Stimulated activated CD8-positive, alpha-beta memory T cell treated with anti-CD3 and anti-CD28 coated beads, Interleukin-4, amount 100 ng/mL, for 1 hour (primary cell): ENCODE results near the gene P3H1.
"Not testable (repeated sequence)": the region's sequence is repeated elsewhere in the genome, so short reads cannot be mapped to it uniquely, and the experiment has no call there.

ENCODE experiments used
- DNase-seq, 2 donors: peaks; one replicate each; pipeline ENCODE4 v3.0.0-alpha.2; 2020; ENCODE audit warnings: low read depth in 2 of 2, low spot score in 1 of 2

Gene P3H1

DNA sequence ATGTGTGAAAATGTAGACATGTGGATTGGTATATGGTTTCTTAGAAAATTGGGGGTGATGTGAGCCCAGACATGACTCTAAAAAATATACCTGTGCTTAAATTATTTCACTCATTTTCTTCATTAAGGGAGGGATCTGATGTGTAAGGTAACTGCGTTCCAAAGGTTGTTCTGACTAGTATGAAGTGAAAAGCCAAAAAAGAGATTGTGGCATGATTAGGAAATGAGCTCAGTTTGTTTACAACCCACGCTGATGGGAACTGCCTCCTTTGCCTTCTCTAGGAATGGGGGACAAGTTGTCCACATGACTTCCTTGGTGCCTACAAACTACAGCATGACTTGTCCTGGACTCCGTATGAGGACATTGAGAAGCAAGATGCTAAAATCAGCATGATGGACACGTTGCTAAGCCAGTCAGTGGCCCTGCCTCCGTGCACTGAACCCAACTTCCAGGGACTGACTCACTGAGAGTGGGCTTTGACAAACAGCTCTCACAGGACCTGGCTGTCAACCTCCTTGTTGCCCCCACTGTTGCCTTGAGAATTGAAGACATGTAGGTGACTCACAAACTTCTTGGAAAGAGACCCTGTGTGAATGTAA, 8.2 kb upstream of the P3H1 start:
- no peak for DNase-seq

DNA sequence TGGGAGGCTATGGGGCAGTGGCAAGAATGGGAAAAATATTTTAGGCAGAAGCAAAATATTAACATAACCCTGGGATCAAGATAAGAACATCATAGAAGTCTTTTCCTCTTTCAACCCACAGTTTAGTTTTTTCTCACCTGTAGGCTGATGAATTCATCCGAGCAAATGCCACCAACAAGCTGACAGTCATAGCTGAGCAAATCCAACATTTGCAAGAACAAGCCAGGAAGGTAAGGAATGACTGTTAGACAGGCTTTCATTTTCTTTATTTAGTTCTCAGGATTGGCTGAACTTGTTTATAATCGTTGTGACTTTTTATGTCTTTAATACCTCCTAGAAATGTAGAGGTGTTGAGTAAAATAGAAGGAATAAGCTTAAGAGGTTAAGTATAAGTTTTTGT, 6.6 kb upstream of the P3H1 start:
- DNase-seq: no peak

DNA sequence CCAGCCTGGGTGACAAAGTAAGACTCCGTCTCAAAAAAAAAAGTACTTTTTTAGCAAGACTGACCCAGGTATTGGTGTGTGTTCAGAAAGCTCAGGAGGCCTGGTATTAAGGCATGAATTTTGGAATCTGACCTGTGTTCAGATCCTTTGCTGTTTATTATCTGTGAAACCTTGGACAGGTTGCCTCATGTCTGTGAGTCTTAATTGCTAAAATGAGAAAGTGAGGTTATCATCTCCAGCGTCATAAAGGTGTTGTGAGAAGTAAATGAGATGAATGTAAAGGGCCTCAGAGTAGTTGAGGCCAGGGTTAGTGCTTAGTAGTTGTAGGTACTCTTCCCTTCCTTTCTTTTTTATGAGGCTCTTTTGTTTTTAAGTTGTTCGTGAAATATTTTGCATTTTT, 3.0 kb upstream of the P3H1 start:
- DNase-seq: no peak

DNA sequence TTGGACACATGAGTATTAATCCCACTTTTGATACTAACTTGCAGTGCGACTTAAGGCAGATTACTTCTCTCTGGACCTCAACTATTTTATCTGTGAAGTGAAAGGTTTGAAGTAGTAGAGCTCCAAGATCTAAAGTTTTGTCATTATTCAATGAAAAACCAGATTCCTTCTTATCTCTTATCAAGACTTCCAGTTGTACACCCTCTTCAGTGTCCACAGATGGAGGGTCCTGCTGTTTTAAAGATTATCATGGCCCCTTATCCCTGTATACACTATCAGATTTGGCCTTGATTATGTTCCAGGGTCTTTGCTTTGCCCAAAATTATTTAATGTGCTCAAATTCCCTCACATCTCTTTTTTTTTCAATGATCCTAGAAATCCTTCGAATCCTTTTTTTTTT, 1.3 kb upstream of the P3H1 start:
- no peak for DNase-seq

DNA sequence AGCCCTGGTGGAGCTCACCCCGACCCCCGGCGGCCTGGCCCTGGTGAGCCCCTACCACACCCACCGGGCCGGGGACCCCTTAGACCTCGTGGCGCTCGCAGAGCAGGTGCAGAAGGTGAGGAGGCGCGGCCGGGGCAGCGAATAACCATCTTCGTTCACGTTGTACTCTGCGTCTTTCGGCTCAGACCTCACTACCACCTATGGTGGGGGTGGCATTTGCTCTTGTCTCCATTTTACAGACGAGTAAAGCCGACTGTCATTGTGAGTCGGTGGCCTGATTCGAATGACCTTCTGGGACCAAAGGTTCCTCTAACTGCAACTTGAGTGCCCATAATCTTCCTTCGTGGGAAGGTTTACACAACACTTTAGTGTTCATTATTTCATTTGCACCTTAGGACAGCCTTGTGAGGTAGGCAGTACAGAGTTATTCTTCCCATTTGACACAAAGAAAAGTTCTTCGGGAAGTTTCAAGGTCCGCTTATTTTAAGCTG, 727 bp upstream of the P3H1 start:
- no peak for DNase-seq

DNA sequence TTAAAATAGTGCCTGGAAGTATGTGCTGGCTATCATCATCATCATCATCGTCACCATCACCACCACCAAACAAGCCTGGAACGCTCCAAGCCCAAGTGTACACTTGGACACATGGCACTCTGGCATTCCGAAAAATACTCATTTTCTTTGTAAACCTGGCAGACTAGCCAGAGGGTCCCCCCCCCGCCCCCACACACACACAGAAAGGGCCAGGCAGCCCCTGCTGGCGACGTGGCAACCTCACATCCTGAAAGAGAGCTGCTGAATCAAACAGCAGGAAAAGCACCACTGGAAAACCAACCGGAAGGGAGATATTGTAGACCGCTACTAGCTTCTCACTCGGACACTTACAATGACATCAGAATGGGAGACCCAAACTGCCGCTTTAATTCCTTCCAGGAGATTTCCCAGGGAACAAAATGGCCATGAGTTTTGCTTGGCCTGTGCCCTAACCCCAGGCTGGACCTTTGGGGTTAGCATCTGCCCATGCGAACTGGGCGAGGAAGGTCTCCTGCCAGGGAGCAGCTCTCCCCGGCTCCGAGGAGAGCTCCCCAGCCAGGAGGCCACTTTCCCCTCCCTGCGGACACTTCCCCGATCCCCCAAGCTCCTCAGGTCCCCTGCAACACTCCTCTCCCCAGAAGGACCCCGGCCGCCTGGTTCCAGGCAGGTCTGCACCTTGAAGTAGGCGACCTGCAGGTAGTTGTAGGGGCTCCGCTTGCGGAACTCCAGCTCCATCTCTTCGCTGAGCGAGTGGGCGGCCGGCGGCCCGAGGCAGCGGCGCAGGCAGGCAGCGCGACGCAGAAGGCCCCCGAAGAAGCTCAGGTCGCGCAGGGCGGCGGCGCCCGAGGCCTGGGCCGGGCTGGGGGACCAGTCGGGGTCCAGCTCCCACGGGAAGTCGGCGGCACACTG, 742 bp downstream of the P3H1 start:
- DNase-seq: no peak

DNA sequence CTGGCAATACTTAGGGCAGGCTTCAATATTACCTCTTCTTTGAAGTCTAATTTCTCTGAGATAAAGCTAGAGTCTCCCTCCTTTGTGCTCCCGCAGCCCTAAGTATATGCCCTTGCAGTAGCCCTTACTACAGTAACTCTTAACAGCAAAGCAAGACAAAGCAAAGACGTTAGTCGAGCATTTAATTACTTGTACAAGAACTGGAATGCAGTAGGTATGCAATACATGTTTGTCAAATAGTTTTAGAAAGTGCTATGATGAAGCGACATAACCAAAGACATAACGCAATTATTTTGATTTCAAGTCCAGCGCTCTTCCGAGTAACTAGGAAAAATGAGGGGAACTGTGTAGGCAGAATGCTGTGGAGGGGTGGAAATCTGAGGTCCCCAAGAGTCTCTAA, 1.6 kb downstream of the P3H1 start:
- no peak for DNase-seq

DNA sequence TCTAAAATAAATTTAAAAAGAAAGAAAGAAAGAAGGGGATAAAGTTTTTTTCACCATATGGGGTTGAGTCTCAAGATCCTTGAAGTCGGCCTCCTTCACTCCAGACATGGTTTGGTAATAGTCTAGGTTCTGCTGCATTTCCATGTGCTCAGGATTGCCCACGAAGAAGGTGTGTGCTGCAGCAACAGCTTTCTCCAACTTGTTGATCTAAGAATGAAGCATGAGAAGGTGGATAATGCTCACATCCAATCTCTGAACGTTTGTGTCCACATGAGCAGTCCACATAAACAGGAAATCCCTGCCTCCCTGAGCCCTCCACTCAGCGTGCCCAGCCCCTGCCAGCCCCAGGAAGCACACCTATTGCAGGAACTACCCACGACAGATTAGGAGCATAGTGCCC, 4.6 kb downstream of the P3H1 start:
- DNase-seq: no peak

DNA sequence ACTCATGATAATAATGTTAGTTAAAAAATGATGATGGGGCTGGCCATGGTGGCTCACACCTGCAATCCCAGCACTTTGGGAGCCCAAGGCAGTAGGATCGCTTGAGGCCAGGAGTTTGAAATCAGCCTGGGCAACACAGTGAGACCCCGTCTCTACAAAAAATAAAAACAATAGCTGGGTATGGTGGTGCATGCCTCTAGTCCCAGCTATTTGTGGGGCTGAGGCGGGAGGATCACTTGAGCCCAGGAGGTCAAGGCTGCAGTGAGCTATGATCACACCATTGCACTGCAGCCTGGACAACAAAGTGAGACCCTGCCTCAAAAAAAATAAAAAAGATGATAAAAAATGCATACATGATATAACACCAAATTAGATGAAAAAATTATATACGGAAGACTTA, 5.3 kb downstream of the P3H1 start:
- no peak for DNase-seq

DNA sequence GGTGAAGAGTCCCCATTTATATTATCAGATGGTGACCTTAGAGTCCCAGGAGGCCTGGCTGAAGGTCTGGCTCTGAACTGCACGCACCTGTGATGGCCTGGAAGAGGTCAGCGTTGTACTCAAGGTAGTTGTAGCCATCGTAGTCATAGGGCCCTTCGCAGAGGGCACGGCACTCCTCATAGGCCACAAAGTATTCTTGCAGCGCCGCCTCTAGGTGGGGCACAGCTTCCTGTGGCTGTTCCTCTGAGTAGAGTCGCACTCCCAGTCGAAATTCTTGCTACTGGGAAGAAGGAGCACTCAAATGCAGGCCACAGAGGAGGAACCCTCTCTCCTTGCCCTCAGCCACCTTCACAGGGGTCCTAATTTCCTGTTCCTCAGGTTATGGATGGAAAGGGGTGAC, 7.7 kb downstream of the P3H1 start:
- no peak for DNase-seq

DNA sequence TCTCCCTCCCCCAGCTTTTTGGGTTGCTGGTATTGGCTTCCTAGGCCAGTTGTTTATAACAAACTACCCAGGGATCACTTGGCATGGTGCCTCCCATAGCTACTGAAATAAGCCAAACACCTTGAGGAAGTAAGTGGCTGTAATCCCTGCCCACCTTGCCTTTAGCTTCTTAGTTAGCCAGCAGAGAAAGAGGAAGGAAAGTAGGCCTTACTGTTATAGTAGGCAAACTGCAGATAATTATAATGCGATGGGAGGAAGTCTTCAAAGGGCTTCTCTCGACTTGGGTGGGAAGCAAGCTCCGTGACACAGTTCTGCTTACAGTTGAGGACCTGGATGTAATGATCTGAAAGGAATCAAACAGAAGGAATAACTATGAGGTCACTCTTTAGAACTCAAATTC, 8.2 kb downstream of the P3H1 start:
- DNase-seq: no peak

DNA sequence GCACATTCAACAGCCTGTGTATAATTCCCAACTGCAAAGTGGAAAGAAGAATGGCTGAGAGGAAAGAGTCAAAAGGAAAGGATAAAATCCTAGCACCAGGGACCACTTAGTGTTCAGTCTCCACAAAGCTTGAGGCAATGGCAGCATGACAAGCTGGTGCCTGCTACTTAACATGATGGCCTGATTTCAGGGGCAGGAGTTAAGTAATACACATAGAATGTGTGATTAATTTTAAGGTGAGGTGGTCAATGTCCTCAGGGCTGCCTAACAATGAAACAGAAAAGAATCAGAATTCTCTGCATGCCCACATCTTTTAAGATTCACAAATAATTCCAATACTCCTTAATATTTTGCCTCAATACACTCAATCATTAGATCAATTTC, 8.9 kb downstream of the P3H1 start:
- DNase-seq: no peak

DNA sequence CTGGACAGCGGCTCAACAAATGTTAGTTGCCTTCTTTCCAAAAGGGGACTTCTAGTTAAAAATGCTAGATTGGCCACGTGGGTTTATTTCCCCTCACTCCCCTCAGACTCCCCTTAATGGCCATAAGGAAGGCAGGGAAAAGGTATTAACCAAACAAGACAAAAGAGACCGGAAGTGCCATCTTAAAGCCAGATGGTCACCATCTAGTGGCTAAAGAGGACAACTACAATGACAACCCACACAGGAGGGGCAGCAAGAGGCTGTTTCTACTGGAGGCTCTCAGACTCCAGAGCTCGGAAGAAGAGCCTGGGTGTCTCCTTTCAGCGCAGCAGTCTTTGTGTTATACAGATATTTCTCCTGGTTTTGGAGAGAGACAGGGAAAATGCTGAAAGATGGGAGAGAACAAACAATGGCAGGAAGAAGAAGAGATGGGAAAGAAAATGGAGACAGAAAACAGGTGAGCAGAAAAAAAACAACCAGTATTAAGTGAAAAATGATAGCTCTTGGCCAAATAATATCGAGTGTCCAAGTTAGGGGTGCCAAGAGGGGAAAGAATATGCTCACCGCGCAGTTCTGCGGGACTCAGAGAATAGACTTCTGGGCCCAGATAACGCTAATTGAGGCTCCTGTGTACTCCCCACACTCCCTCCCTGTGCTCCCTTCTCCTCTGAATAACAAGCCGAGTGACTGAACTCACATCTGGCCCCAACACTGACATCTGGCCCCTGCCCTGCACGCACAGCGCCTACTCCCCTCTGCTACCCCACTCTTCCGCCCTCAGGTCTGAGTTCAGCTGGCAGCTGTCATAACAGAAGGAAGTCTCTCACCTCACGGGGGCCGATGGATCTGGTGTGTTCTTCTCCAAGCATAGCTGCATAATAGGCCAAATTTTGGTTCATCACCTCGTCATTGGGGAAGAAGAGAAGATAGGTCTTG, 9.6 kb downstream of the P3H1 start:
- no peak for DNase-seq

DNA sequence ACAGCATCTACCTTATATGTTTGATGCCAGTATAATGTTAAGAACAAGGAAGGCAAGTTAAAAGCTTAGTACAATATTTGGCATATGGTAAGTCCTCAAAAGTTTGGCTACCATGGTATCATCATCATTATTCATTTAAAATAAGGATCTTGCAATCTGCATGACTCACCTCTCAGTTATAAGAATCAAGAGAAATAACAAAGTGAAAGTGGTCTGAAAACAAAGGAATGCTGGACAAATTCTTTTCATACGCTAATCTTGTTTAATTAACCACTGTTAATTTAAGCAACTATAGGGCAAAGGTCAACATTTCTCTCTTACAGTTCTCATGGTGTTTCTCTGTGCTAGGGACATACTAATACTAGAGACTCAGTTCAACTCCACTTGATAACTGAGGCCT, 13.8 kb downstream of the P3H1 start:
- no peak for DNase-seq

DNA sequence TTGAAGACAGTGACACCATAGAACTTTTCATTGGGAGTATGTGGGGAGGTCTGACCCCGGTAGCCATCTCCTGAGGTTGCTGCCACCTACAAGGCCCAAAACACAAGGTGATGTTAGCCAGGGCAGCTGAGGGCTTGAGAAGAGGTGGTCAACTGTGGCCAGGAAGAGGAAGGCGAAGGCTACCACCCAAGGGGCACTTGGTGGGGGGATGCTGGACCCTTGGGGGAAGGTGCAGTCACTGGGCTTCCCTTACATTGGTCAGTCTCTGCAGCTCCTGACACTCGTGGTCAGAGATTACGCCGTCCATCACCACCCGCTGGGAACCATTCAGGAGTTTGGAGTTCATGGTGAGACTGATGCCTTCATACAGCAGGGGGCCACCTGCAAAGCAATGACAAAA, 14.5 kb downstream of the P3H1 start:
- no peak for DNase-seq

DNA sequence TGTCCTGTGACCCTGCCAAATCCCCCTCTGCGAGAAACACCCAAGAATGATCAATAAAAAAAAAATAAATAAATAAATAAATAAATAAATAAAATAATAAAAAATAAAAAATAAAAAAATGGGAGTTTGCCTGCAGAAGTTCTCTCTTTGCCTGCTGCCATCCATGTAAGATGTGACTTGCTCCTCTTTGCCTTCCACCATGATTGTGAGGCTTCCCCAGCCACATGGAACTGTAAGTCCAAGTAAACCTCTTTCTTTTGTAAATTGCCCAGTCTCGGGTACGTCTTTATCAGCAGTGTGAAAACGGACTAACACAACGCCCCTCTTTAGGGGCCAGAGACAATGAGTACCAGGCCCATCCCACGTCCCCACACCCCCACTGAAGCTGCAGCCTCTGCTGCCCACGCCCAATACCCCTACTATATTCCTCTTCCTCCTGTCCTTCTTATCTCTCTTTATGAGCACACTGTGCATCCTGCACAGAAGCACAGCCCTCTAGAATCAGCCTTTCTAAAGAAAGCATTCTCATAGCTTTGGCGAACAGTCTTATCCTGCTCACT, 15.2 kb downstream of the P3H1 start:
- DNase-seq: not testable (repeated sequence)

DNA sequence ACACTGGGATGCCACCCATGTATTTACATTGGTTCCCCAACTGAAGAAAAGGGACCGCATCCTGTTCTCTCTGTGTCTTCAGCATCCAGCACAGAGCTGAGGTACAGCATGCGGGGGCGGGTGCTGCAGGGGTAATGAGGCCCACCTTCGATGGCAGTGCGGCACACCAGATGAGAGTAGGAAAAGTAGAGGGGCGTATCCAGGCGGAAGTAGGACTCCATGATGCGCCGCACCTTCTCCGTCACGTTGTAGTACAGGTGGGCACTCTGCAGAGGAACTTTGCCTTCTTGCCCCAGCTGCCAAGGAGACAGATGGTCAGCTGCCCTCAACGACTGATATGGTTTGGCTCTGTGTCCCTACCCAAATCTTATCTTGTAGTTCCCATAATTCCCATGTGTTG, 16.8 kb downstream of the P3H1 start:
- DNase-seq: no peak

DNA sequence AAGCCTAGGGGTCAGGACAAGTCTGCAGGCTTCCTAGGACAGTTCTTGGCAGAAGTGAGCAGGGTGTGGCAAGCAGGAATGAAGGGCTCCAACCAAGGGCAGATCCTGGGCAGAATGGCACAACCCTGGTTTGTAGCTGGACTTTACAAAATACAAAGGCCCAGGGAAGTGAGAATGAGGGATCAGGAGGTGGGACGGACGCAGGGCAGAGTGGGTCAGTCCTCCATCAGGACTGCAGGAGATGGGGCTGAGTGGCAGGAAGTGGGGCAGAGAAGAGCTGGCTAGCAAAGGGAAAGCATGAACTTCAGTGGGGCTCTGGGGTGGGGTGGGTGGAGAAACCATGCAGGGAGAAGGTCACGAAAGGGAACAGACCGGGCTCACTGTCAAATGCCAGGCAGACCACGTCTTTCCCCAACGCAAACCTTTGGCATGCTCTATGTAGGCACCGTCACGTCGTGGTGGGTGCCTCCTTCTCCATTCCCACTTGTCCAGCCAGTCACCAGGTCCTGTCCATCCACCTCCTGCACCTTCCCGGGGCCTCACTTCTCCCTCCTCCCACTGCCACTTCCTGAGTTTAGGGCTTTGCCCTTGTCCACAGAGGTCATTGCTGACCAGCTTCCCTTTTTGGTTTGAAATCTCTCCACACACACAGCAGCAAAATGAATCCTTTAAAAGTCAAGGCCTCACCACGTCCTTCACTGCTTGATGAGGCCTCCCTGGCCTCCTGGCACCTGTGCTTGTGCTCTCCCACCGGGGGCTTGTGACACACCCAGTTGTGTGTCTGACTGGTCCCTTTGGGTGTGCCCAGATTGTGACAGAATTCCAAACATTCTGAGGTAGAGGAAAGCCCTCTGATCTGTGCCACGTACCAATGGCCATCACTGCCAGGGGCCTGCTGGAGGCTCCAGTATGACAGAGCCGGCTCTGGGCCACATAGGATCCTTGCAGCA, 18.1 kb downstream of the P3H1 start:
- DNase-seq: no peak

DNA sequence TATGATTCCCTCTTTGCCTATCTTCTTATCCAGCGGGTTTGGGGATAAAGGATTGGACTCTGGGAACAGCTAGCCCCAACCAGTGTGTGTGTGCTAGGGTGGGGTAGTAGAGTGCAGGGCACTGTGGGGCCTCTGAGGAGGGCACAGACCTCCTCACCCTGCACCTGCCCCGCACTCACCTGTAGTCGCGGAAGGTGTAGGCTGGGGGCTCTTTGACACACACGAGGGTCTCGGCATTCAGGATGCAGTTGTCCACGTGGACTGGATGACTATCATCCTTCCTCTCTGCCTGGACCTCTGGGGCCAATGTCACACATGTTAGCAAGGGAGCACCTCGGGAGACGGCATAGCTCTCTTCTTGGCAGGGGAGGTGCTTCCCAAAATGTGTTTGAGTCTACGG, 18.8 kb downstream of the P3H1 start:
- DNase-seq: no peak

DNA sequence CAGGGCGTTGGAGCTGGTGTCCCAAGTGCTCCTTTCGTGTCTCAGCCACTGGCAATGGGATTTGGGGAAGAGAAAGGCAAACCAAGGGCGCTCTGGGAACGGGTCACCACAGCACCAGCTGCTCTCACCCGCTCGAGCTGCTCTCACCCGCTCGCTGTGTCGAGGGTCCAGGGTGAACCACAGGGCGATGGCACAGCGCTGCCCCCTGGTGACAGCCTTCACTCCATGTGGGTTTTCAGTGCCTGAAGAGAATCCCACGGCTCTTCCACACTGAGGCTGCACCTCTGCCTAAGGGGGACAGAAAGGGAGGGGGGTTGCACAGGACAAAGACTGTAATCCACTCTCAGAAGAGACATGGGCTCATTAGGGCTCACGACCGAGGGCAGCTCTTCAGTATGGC, 19.7 kb downstream of the P3H1 start:
- peak in 1 of 2 donors; percentile 13 for DNase-seq
